GM12878 (cell line): ENCODE results near the gene FBXL7.

ENCODE experiments used
- CREB1 ChIP-seq: IDR thresholded peaks from 2 replicates; pipeline ENCODE4 v1.6.1; 2012; ENCODE audit warnings: low read depth, mild to moderate bottlenecking, inconsistent platforms
- CTCF ChIP-seq, 3 experiments: IDR thresholded peaks in 2 of 3; conservative IDR thresholded peaks in 1 of 3; 2 replicates each; pipeline ENCODE4 v1.5.1; 2011; ENCODE audit warnings: low read depth in 3 of 3, low read length in 3 of 3, mild to moderate bottlenecking in 3 of 3, control low read depth in 2 of 3, moderate library complexity in 2 of 3, inconsistent platforms in 1 of 3, mixed read lengths in 1 of 3; ENCODE audit not compliant: control insufficient read depth in 2 of 3, insufficient read depth in 1 of 3; ENCODE audit errors: extremely low read depth in 1 of 3
- EGR1 ChIP-seq, 2 experiments: IDR thresholded peaks; 1 replicate in 1 of 2; 2 replicates in 1 of 2; pipeline ENCODE4 v1.6.1; 2011 to 2012; ENCODE audit warnings: low read depth in 2 of 2, low read length in 2 of 2, borderline replicate concordance in 1 of 2, mild to moderate bottlenecking in 1 of 2, moderate library complexity in 1 of 2
- EP300 ChIP-seq, 2 experiments: fragments of 150-350 bp in 1 of 2; IDR thresholded peaks; 2 replicates each; pipeline ENCODE4 v1.6.1; 2011 to 2012; ENCODE audit warnings: low read depth in 2 of 2, low read length in 2 of 2, borderline replicate concordance in 1 of 2, improper control_type of control experiment in 1 of 2, inconsistent platforms in 1 of 2; ENCODE audit not compliant: control insufficient read depth in 1 of 2
- MTA3 ChIP-seq: IDR thresholded peaks from 2 replicates; pipeline ENCODE4 v1.6.1; 2012; ENCODE audit warnings: low read length, inconsistent platforms, borderline replicate concordance
- SUZ12 ChIP-seq: fragments of 200-600 bp; sonication (generic); IDR thresholded peaks from one replicate; pipeline ENCODE4 v1.6.1; 2018; ENCODE audit warnings: antibody characterized with exemption, mild to moderate bottlenecking; ENCODE audit not compliant: unreplicated experiment
- ZBED1 ChIP-seq: IDR thresholded peaks from 2 replicates; pipeline ENCODE4 v1.6.1; 2016; ENCODE audit warnings: borderline replicate concordance

GRCh38 chr5:15718421-15719179, 218.6 kb downstream of the FBXL7 start:
- TF ChIP-seq CREB1 = no peak
- no peak for TF ChIP-seq CTCF (IDR thresholded peaks at IDR 0.05 in 2 of 3, conservative IDR thresholded peaks at IDR 0.05 in 1 of 3; ENCODE audit: control insufficient read depth in 2 of 3, extremely low read depth in 1 of 3, insufficient read depth in 1 of 3, low read depth in 3 of 3, low read length in 3 of 3)
- no peak for TF ChIP-seq EP300 (IDR thresholded peaks at IDR 0.05; ENCODE audit: borderline replicate concordance in 1 of 2, control insufficient read depth in 1 of 2, low read depth in 2 of 2, low read length in 2 of 2)
- no peak for TF ChIP-seq EGR1 (IDR thresholded peaks at IDR 0.05; ENCODE audit: borderline replicate concordance in 1 of 2, low read depth in 2 of 2, low read length in 2 of 2)
- no peak for TF ChIP-seq SUZ12
- TF ChIP-seq MTA3 = no peak
- TF ChIP-seq ZBED1 = no peak
